CD4-positive, alpha-beta T cell treated with Interleukin-12 subunit alpha and Interleukin-12 subunit beta, for 1 hour (primary cell): ENCODE measurements around the gene PPP1CC.
"Not testable (repeated sequence)": the region's sequence is repeated elsewhere in the genome, so short reads cannot be mapped to it uniquely, and the experiment has no call there.

Experiments used
- DNase-seq: peaks from one replicate; pipeline ENCODE4 v3.0.0-alpha.2; 2020

Gene PPP1CC

GRCh38 chr12:110754101-110754793, 11.6 kb upstream of the PPP1CC start:
- no peak for DNase-seq

- DNase-seq: no peak
Measured at GRCh38 chr12:110750784-110751461, 8.2 kb upstream of the PPP1CC start.

GRCh38 chr12:110746550-110746949, 3.9 kb upstream of the PPP1CC start:
- DNase-seq: no peak

- DNase-seq: no peak
Measured at GRCh38 chr12:110745542-110746284, 3.0 kb upstream of the PPP1CC start.

GRCh38 chr12:110744601-110745264, 2.0 kb upstream of the PPP1CC start:
- no peak for DNase-seq

- DNase-seq: no peak
Measured at GRCh38 chr12:110744151-110744571, 1.5 kb upstream of the PPP1CC start.

DNA sequence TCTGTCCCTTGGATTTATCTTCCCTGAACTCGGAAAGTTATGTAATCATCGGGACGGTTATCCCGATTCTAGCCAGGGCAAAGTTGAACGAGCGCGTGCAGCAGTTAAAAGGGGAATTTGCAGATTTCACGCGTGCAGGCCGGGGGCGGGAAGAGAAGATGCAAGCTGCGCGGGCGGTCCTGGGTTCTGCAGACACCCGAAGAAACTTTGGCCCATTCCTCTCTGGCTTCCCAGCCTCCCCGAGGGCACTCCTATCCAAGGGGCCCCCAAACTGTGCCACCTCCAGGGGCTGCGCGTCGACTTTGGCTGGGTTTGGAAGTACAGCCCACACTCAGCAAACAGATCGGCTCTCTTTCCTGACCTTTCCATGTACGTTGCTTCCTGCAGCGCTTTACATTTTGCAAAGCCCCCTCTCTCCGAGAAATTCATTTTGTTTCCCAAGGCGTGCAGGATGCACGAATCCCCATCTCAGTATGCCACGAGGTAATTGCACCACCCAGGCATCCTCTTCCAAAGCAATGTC, 941 bp upstream of the PPP1CC start:
- no peak for DNase-seq

DNA sequence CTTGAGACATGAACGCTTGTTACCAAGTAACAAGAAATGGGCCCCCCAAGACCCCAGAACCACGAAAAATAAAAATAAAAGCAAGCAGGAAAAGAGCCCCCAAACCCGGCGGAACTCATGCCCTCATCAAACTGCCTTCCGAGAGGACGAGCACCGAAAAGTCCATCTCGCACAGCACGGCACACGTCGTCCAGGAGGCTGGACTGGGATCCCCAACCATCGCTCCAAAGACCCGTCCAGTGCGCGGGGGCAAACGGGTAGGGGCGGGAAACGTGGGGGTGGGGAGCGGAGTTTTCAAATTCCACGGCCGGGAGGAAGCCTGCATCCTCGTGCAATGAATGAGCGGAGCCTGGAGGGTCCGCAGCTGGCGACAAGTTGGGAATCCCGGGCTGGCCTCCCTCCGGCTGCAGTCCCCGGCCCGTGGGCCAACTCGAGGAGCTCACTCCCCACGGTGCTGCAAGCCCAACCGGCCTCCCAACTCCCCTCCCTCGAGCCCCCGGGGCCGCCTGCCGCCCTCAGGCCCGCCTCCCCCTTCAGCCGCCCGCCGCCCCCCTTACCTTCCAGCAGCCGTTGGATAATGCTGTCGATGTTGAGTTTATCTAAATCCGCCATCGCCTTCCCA, 484 bp downstream of the PPP1CC start:
- no peak for DNase-seq

DNA sequence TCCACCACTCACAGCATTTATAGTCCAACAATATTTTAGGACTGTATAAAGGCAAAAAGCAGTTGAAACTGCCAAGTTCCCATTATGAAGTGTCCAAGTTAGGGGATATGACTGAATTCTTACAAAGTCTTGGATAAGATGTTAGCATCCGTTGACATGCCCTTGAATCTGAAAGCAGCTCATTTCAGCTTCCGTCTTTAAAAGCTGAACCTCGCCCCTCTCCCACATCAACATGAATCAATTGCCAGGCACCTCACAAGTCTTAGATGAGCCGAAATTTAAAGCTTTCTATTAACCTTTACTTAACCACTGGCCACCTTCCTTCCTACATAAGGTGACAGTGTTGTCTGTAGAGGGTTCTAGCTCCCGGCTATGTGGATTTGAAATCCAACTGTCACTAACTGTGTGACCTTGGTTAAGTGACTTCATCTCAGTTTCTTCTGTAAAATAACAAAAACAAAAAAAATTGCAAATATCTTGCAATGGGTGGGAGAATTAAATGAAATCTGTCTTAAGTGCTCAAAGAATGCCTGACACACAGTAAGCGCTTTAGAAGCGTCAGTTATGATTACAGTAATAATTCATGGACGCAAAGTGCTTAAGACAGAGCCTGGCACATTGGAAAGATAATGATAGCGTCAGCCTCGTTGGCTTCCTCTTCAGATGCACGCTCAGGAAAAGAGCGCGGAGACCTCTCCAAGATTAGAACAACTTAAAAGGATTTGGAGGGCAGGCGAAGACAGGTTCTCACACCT, 1.2 kb downstream of the PPP1CC start:
- DNase-seq: peak; percentile 43

DNA sequence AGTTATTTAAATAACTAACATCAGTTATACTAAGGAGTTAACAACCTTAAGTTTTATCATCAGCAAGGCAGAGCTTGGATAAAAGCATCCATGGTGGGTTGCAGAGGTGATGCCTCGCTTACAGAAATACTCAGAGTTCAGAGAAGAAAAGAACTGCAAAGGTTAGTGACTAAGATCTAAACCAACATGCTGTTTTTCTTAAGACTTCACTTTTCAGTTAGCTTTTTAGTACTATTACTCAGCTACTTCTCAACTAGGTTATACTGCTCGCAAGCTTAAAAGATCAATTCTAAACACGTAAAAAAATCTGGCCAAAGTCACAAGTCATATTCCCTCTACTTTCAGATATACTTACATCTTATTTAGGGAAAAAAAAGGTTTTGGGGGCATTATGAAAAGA, 2.8 kb downstream of the PPP1CC start:
- DNase-seq: no peak

GRCh38 chr12:110739488-110739887, 3.2 kb downstream of the PPP1CC start:
- no peak for DNase-seq

GRCh38 chr12:110737532-110737931, 5.2 kb downstream of the PPP1CC start:
- DNase-seq: no peak

GRCh38 chr12:110737016-110737415, 5.7 kb downstream of the PPP1CC start:
- not testable (repeated sequence) for DNase-seq

- no peak for DNase-seq
Measured at GRCh38 chr12:110733900-110734299, 8.8 kb downstream of the PPP1CC start.

DNA sequence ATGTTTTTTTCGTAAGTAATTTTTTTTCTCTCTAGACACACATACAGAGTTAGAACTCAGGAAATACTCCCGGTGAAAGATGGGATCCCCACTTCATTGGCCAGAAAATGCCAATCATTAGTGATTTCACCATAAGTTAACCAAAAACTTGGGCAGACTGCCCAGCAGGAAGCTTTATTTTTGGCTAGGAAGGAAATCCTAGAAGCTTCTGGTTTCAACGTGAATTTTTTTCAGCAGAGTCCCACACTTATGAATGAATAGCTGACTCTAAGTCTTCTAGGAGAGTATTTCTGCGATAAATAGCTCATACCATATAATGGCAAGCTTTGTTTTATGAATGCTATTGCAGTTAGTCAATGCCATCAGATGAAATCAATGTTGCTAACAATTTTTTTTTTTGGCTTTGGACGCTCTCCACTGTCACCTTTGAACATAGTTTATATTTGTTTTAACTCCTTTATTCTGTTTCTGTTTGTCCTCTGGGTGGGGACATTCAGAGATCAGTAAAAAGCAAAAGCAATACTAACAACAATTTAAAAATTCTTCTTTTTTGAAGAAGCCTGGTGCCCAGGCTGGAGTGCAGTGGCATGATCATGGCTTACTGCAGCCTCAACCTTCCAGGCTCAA, 9.5 kb downstream of the PPP1CC start:
- no peak for DNase-seq

- DNase-seq: no peak
Measured at GRCh38 chr12:110732572-110732971, 10.1 kb downstream of the PPP1CC start.

- no peak for DNase-seq
Measured at GRCh38 chr12:110731479-110731878, 11.2 kb downstream of the PPP1CC start.

- DNase-seq: no peak
Measured at GRCh38 chr12:110728628-110729027, 14.1 kb downstream of the PPP1CC start.

DNA sequence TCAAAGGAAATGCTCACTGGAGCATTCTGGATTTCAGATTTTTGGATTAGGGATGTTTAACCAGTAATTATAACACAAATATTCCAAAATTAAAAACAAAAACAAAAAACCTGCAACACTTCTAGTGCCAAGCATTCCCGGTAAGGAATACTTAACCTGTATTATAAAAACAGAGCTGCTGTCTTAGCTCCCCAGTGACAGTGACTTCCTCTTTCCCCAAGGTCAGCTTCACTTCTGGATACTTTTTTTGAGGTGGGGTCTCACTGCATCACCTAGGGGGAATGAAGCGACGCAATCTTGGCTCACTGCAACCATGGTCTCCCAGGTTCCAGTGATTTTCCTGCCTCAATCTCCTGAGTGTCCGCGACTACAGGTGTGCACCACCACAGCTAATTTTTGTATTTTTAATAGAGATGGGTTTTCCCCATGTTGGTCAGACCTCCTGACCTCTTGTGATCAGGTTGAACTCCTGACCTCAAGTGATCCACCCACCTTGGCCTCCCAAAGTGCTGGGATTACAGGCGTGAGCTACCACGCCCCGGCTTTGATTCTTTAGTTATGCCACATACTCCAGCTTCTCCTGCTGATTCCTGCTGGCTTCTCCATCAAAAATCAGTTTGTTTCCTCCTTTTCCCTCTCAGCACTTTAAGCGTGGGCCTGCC, 15.9 kb downstream of the PPP1CC start:
- no peak for DNase-seq

DNA sequence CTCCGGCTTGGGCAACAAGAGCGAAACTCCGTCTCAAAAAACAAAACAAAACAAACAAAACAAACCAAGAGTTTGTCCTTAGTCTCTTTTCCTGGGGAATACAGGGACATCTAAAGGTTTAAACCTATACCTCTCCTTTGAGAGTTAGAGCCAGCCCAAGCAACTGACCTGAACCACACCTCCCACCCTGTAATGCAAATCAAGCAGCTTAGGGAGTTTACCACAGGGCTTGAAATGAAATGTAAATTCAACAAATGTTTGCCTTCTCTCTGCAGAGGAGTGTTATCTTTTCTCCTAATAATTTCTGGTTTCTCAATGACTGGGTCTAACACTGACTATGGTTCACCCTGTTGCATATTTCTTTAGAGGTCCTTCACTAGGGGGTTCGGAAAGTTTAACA, 16.7 kb downstream of the PPP1CC start:
- DNase-seq: no peak

- no peak for DNase-seq
Measured at GRCh38 chr12:110725267-110725666, 17.4 kb downstream of the PPP1CC start.
